Activated CD4-positive, alpha-beta T cell treated with anti-CD3 and anti-CD28 coated beads, Interleukin-2, amount 50 U/mL, for 24 hours (primary cell): ENCODE data around the gene FGFBP1.
"Not testable (repeated sequence)": the region's sequence is repeated elsewhere in the genome, so short reads cannot be mapped to it uniquely, and the experiment has no call there.

Experiments used
- DNase-seq, 2 donors: peaks; one replicate each; pipeline ENCODE4 v3.0.0-alpha.2; 2020; ENCODE audit warnings: low read depth in 1 of 2, low spot score in 1 of 2

FGFBP1 gene

DNA sequence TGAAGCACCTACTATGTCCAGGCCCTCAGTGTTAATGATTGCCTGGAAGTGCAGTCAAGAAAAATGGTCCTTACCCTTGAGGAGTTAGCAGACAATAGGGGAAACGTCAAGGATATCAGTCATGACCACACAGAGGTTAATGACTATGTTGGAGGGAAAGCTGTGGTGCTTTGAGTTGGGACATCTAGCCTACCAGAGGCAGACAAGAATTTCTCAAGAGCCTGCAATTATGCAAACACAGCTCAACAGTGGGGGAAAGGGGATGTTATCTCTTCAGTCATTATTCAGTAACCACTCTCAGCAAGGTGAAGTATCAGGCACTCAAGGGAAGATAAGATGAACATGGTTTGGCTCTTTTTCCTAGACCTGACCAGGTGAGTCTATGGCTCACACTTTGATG is 7.0 kb upstream of the FGFBP1 start:
- no peak for DNase-seq

DNA sequence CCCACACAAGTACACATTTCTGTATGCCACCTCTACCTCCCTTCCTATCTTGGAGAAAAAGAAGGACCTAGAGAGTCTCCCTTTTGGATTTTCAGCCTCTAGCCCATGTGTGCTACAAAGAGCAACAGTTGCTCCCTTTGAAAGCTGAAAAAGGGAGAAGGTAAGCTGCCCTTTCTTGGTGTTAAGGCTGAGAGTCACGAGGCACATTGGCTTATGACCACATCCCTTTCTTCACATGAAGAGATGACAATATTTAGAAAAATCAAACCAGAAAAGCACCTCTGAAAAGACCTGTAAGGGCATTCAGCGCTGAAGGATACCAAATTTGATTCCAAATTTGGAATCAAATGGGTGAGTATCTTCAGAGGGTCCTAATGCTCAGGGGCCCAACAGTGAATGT is 6.4 kb upstream of the FGFBP1 start:
- no peak for DNase-seq

DNA sequence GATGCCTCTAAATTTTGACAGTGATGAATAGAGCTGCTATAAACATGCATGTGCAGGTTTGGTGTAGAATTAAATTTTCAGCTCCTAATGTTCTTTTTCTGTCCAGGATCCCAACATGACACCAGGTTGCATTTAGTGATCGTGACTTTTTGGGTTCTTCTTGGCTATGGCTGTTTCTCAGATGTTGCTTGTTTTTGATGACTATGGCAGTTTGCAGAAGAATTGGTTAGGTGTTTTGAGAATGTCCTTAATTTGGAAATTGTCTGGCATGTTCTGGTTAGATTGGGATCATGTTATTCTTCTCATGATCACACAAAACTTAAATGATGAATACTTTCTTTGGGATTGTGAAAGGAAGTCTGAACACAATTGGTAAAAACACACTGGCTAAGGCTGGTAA is 3.7 kb upstream of the FGFBP1 start:
- no peak for DNase-seq

DNA sequence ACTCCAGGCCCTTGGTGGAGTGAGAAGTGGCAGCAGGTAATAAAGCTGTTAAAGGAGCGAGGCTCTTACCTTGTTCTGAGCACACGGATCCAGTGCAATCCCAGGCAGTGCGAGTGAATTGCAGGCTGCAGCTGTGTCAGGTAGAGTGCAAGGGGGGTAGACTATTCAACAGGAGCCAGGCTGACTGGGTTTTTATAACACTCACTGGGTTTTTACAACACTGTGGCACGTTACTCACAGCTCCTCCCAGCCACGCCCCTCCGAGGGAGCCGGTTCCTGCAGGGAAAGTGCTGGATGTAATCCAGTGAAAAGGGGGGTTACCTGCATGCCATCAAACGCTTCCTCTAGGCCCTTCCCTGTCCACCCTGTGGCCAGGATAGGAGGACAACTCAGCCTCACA is 358 bp downstream of the FGFBP1 start:
- DNase-seq: no peak

DNA sequence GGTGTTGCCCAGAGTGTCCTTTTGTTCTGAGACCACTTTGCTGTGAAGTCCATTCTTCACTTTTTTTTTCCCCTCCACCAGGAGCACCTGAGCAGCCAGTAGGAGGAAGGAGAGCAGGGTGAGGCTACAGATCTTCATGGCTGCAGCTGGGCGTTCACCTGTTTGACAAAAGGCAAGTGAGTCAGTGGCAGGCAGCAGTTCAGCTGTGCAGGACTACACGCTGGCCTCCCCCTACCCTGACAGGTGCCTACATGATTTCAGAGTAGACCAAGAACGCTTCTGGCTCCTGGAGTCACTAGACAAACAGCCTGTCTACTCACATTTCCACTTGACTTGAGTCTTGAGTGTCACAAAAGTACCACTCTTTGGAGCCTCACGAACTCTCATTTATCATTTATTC is 2.0 kb downstream of the FGFBP1 start:
- no peak for DNase-seq

DNA sequence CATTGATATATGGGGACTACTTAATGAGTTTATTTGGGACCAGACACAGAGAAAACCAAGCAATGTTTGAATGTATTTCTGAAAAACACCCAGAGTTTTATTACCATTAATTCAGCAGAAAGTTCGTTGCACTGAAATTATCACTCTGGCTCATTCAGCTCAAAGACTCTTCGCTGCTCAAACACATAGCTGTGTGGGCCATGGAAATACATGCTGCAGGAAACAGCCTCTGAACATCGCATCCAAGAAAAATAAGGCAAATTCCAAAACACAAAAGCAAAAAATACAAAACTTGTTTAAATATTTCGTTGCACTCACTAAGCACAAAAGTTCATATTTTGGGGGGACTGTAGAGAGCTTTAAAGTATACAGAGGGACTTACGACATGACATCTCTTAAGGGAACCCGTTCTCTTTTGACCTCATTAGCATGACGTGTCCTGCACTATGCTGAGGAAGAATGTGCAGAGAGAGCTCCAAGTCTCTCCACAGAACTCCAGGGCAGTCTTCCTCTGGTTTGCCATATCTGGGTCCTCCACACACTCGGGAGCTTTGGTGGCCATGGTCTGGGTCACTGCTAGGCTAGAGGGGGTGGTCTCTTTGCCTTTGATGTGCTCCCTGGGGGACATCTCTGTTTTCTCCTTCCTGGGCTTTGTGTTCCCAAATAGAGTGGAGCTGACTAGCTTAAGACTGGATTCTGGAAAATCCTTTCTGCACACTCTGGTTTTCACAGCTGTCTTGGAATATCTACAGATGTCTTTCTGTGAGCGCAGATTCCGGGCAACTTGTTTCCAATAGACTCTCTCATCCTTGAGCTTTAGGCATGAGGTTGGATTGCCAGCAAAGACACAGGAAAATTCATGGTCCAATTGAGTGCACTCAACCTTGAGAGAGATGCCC is 2.8 kb downstream of the FGFBP1 start:
- no peak for DNase-seq

DNA sequence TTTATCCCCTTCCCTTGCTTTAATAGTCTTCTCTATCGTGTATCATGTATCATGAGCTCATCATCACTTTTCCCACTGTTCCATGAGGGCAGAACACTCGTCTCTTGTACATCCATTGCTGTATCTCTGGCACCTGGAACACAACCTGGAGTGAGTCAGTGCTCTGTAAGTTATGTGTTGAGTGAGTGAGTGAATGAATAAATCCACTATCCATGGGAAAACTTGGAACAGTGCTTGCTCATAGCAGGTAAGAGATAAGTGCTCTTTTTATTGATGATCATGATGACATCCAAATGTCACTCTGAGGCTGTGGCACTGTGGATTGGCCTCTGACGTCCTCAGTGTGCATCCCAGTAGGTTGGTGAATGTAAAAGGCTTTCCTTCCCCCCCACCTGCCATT is 4.3 kb downstream of the FGFBP1 start:
- DNase-seq: no peak

DNA sequence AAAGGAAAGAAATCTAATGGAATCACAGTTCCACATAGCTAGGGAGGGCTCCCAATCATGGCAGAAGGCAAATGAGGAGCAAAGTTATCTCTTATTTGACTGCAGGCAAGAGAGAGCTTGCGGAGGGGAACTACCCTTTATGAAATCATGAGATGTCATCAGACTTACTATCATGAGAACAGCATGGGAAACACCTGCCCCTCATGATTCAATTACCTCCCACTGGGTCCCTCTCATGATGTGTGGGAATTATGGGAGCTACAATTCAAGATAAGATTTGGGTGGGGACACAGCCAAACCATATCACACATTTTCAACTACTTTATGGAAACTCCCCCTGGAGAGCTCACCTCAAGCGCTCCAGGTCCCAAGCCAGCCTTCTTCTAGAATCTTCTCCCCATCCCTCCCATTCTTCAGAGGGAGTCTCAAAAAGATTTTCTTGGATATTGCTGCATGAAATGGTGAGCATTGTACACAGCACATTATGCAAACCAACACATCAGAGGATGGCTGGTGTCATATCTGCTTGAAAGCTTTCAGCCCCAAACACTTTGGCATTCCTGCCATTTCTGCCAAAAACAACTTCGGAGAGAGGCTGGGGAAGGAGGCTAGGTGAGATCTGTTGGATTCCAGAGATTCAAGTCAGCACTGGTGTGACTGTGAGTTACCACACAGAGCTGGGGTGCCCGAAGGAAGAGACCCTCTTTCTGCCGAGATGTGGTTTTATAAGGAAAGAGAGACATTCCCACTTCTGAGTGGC is 6.9 kb downstream of the FGFBP1 start:
- DNase-seq: no peak

DNA sequence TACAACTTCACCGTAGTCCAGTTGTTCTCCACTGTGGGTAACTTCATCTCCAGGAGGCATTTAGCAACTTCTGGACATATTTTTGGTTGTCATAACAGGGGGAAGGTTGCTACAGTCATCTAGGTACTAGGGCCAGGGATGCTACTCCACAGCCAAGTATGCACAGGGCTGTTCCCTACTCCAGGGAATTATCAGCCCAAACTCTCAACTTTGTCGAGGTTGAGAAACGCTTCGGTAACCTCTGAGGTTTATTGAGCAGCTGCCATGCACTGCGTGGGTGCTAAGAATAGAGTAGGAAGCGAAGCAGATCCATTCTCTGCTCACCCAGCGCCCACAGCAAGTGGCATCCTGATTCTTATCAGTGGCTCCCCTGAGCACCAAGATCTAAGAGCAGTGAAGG is 8.2 kb downstream of the FGFBP1 start:
- DNase-seq: no peak

DNA sequence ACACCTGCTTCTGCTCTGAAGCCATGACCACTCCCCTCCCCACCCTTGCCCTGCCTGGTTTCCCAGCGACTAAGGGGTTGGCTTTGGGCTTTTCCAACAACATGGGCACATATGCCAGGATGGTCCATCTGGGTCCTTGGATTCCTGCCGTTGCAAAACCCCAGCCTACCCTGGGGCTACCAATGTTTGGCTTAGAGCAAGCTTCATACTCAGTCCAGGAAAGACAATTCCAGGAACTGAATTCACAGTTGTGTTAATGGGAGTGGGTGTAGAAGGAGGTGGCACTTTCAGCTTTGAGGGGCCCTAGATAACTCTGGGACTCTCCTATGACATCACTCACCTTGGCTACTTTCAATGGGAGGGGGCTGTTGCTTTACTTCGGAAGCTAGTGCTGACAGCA is 9.0 kb downstream of the FGFBP1 start:
- DNase-seq: no peak

DNA sequence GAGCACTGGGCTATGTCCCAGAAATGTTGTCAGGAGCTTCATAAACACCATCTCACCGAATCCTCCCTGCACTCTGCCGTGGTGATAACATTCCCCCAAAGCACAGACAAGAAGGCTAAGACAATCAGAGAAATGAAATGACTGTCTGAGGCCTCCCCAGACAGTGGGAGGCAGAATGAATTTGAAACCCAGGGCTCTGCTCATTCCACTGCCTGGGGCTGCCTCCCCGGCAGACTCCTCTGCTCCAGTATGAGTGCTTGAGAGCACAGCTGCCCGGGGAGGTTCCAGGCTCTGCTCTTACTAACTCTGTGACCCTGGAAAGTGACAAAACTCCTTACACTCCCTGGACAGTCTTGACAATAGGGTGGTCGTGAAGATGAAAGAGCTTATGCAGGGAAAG is 9.7 kb downstream of the FGFBP1 start:
- no peak for DNase-seq

DNA sequence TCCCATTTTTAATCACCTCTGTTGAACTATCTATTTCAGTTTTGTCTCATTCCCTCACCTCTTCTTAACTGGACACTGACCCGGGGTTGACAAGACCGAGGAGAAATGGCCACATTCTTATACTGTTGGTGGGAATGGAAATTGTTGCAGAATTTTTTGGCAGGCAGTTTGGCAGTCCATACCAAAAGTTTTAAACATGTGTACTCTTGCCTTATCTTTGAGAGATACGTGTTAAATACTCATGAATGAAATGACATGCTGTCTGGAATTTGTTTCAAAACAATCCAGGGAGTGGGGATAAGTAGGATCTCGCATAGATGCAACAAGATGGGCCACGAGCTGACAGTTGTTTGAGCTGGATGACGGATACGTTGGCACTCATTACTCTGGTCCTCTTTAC is 12.1 kb downstream of the FGFBP1 start:
- DNase-seq: no peak

DNA sequence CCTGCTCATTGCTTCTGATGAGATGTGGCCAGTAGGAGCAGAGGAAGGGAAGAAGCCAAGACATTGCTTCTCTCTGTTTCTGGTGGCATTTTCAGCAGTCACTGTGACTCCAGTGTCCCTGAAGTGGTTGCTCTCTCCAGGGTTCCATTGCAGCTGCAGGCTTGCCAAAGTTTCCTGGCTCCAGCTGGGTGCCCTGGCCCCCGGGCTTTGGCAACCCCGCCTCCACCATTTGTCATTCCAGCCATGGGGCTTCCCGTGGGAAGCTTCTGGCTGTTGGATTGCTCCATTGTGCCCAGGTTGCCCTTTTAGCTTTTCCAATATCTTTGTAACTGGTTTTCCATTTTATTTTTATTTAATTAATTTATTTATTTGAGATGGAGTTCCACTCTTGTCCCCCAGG is 12.7 kb downstream of the FGFBP1 start:
- DNase-seq: no peak

DNA sequence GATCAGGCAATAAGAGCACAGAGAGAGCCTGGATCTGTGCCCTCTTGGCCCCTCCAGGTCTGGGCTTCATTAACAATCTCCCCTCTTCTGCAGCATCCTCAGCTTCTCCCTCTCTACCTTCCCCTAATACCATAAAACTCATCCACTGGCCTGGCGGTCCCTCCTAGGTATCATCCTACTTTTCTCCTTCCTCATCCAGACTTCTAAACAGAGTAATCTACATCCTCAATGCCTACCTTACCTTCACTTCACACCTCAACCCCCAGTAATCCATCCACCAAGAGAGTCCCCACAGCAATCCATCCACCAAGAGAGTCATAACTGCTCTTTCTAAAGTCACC is 17.0 kb downstream of the FGFBP1 start:
- DNase-seq: no peak

DNA sequence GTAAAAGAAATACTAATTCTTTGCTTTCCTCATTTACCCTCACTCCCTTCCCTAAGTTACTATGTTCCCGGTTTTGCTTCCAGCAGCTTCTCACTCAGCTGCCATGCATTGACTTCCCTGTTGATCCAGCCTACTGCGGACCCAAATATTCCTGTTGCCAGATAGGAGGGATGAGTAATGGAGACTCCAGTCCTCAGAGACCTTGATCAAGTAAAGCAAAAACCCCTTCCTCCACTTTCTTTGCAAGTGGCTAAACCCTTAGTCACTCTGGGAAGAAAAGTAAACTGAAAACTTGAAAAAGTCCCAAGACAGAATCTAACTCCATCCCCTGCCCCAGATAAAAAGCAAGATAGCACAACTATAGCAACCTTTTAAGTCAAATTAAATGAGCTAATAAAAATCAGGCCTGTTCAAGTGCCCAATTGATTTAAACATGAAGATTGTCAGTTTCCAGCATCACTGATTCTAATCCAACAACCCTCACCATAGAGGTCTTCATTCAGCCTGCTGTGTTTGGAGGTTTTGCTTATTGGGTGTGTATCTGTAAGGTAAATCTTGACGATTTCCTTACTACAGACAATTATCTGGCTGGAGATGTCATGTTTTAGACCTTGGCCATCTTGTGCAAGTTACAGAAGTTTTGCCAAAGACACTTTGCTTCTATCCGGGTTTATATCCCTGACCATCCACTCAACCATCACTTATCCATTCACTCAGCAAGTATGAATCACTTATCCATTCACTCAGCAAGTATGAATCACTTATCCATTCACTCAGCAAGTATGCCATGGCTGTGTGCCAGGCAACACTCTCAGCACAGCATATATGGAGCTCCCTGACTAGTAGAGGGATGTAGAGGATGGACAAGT is 17.6 kb downstream of the FGFBP1 start:
- DNase-seq: no peak

DNA sequence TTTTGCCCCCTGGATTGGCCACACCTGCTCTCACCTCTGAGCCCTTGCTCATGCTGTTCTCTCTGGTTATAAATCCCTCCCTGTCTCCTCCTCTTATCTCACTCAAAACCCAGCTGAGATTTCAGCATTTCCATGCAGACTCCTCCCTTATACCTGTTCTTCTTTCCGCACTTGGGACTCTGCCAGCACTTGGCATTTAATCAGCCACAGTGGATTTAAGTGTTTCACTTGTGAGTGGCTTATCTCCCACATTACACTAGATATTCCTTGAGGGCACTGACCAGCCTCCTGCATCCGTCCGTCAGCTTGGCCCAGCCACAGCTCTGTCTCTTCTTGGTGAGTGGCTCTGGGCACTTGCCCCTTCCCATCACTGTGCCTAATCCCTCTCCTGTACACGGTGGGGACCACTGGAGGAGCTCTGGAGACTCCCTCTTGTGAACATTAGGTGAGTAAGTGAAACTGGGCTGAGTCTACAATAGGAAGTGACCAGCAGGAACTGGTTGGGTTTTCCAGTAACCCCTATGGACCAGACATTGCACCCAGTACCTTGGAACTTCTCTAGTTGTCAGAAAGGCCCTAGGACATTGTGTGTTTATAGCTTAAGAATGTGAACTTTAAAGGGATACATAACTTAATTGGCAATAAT is 19.9 kb downstream of the FGFBP1 start:
- DNase-seq: no peak

DNA sequence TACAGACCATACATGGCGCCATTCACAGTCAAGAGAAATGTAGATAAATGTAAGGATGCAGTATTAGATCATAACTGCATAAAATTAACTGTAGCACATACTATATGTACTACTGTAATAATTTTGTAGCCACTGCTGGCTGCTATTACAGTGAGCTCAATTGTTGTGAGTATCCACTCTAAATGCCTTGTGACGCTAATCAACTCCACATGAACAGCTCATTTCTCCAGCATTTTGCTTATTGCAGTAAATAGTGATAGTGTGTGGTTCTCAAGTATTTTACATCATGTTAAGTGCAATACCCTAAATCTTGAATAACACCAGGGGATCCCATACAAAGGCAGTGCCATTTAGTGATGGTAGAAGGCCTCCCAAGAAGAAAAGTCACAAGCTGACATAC is 21.2 kb downstream of the FGFBP1 start:
- DNase-seq: no peak

DNA sequence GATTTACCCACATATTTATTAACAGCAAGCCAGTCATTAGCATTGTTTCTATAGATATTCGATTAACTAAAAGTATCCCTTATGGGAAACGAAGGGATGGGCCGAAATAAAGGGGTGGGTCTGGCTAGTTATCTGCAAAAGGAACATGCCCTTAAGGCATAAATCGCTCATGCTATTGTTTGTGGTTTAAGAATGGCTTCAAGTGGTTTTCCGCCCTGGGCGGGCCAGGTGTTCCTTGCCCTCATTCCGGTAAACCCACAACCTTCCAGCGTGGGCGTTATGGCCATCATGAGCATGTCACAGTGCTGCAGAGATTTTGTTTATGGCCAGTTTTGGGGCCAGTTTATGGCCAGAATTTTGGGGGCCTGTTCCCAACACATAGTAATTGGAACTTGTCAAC is 22.2 kb downstream of the FGFBP1 start:
- not testable (repeated sequence) for DNase-seq

DNA sequence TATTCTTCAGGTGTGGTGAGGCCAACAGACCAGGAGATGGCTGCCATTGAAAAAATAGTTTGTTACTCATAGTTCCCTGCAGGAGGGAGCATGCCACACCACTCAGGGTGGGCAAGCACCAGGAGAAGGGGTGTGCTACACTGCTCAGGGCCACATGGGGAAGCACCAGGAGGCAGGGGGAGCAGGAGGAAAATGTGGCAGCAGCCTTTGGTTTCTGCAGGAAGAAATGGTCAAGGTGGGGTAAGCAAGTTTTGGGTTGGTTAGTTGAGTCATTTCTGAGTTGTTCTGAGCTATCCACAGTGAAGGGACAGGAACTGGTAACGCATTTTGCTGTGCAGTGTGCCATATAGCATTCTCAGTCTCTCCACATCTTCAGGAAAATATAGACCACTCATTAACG is 23.8 kb downstream of the FGFBP1 start:
- no peak for DNase-seq

DNA sequence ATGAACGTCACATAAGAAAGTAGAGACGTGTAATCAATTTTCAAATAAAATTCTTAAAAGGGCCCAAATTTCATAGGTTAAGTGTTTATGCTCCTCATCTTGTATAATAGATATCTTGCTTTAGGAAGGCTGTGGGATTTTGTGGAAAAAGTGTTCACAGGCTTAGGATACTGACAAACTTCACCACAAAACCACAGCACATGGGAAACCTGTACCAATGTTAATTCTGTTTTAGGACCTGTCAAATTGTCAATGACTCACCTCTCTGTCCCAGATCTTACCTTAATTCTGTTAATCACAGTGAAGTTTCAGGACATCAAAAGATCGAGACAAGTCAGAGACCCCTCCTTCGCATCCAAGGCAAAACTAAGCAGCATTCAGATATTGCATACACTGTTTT is 24.2 kb downstream of the FGFBP1 start:
- DNase-seq: no peak

DNA sequence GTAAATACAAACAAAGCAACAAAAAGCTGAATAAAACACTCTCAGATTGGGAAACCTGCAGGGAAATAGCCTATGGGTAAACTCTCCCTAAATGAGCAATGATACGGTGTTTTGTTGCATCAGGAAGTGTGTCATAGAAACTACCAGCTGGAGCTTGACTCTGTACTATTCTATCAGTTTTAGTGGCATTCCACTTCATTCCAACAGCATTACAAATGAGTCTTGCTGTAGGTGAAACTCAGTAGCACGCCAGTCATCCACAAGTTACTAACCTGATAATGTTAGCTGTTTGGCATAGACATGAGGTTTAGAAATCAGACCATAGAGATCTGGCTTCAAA is 24.9 kb downstream of the FGFBP1 start:
- no peak for DNase-seq
